Osteoblast (primary cell): ENCODE data around the gene ZBTB7C. TPM values are rescaled to one million over a fixed set of nuclear protein-coding genes. Genes with fewer than 3 reads are reported as not detected.

Experiments
- DNase-seq: peaks from one replicate; pipeline ENCODE4 v3.0.0; 2011; ENCODE audit warnings: low spot score, mixed read lengths; ENCODE audit not compliant: insufficient read length; ENCODE audit errors: missing footprints
- H2AFZ ChIP-seq: 2 replicates; pipeline ENCODE4 v1.6.0; 2011; ENCODE audit warnings: mild to moderate bottlenecking, low read length
- H3K27ac ChIP-seq: 2 replicates; pipeline ENCODE4 v1.5.1; 2011; ENCODE audit warnings: mild to moderate bottlenecking, low read depth, low read length, moderate library complexity
- H3K27me3 ChIP-seq: 2 replicates; pipeline ENCODE4 v1.6.0; 2012; ENCODE audit warnings: mild to moderate bottlenecking, control low read depth, inconsistent platforms, low read length, moderate library complexity; ENCODE audit not compliant: insufficient read depth
- H3K36me3 ChIP-seq: 2 replicates; pipeline ENCODE4 v1.5.1; 2011; ENCODE audit warnings: mild to moderate bottlenecking, low read length, control low read depth, moderate library complexity; ENCODE audit not compliant: insufficient read depth
- H3K4me1 ChIP-seq: 2 replicates; pipeline ENCODE4 v1.5.1; 2011; ENCODE audit warnings: mild to moderate bottlenecking, low read length, control low read depth, moderate library complexity; ENCODE audit not compliant: insufficient read depth
- H3K4me2 ChIP-seq: 2 replicates; pipeline ENCODE4 v1.6.0; 2011; ENCODE audit warnings: mild to moderate bottlenecking, low read length; ENCODE audit not compliant: insufficient read depth
- H3K4me3 ChIP-seq: fragments of 200-600 bp; sonication (generic); 3 replicates; pipeline ENCODE4 v1.5.1; 2012; ENCODE audit warnings: mild to moderate bottlenecking, low read length, inconsistent platforms; ENCODE audit not compliant: insufficient read depth
- H3K79me2 ChIP-seq: 2 replicates; pipeline ENCODE4 v1.6.0; 2012; ENCODE audit warnings: mild to moderate bottlenecking, low read length, control low read depth, inconsistent platforms; ENCODE audit not compliant: insufficient read depth
- H3K9me3 ChIP-seq: 2 replicates; pipeline ENCODE4 v1.5.1; 2011; ENCODE audit warnings: low read depth, low read length, control low read depth
- H4K20me1 ChIP-seq: 2 replicates; pipeline ENCODE4 v1.6.0; 2012; ENCODE audit warnings: mild to moderate bottlenecking, low read length, control low read depth; ENCODE audit not compliant: insufficient read depth
- CTCF ChIP-seq: IDR thresholded peaks from 2 replicates; pipeline ENCODE4 v1.5.1; 2011; ENCODE audit warnings: mild to moderate bottlenecking, low read depth, low read length, moderate library complexity; ENCODE audit errors: extremely low read depth
- total RNA-seq: library from RNA; depleted of rRNA; stranded (reverse); fragments of >200 nt; gene quantifications from 2 replicates; pipeline ENCODE4 v1.2.3, GENCODE V29; 2012

The ZBTB7C gene
- total RNA-seq, 1 donor, result 0.36 TPM

- Histone ChIP-seq H3K4me3 (no peak overlapping the region), H4K20me1 (no peaks in the 10 kb centered on the region), H3K4me2 (no peak overlapping the region), H3K4me1 (no peaks in the 10 kb centered on the region), H3K79me2 (no peaks in the 10 kb centered on the region), H3K27ac (no peak overlapping the region), H2AFZ (no peak overlapping the region), H3K9me3 (no peaks in the 10 kb centered on the region), H3K27me3 (peaks cover 34% of the 10 kb centered on the region), H3K36me3 (no peaks in the 10 kb centered on the region)
- DNase-seq, result no peak
- TF ChIP-seq CTCF, result no peak
These were observed 396.0 kb downstream of the ZBTB7C start for GRCh38 chr18:48013162-48013561.

- DNase-seq, result no peak
- H3K36me3 ChIP-seq, result no peaks in the 10 kb centered on the region
- H3K4me1 ChIP-seq, result no peaks in the 10 kb centered on the region
- no peak for TF ChIP-seq CTCF
- no peak overlapping the region for H3K4me3 ChIP-seq
- no peaks in the 10 kb centered on the region for H3K9me3 ChIP-seq
- H3K27ac ChIP-seq, result no peak overlapping the region
- peaks cover 42% of the 10 kb centered on the region for H3K27me3 ChIP-seq
- no peak overlapping the region for H3K4me2 ChIP-seq
- no peaks in the 10 kb centered on the region for H4K20me1 ChIP-seq
- H2AFZ ChIP-seq, result no peak overlapping the region
- no peaks in the 10 kb centered on the region for H3K79me2 ChIP-seq
These were observed 397.2 kb downstream of the ZBTB7C start for GRCh38 chr18:48011926-48012465.

- no peak overlapping the region for H3K4me2 ChIP-seq
- no peak overlapping the region for H3K4me3 ChIP-seq
- TF ChIP-seq CTCF, result no peak
- no peaks in the 10 kb centered on the region for H3K9me3 ChIP-seq
- no peaks in the 10 kb centered on the region for H3K4me1 ChIP-seq
- peaks cover 40% of the 10 kb centered on the region for H3K27me3 ChIP-seq
- no peak overlapping the region for H2AFZ ChIP-seq
- no peak overlapping the region for H3K27ac ChIP-seq
- H3K79me2 ChIP-seq, result no peaks in the 10 kb centered on the region
- no peak for DNase-seq
- H4K20me1 ChIP-seq, result no peaks in the 10 kb centered on the region
- no peaks in the 10 kb centered on the region for H3K36me3 ChIP-seq
These were observed 398.9 kb downstream of the ZBTB7C start for GRCh38 chr18:48010264-48010663.

- no peak overlapping the region for H3K4me2 ChIP-seq
- H3K4me3 ChIP-seq, result no peak overlapping the region
- no peaks in the 10 kb centered on the region for H3K9me3 ChIP-seq
- no peak overlapping the region for H2AFZ ChIP-seq
- H3K27ac ChIP-seq, result no peak overlapping the region
- H3K79me2 ChIP-seq, result no peaks in the 10 kb centered on the region
- peaks cover 32% of the 10 kb centered on the region for H3K27me3 ChIP-seq
- H3K36me3 ChIP-seq, result no peaks in the 10 kb centered on the region
- no peaks in the 10 kb centered on the region for H3K4me1 ChIP-seq
- H4K20me1 ChIP-seq, result no peaks in the 10 kb centered on the region
- TF ChIP-seq CTCF, result no peak
- DNase-seq, result no peak
These were observed 400.0 kb downstream of the ZBTB7C start for GRCh38 chr18:48009116-48009745.
